HG03039 (cell line): ENCODE results near the gene CCS.
"Not testable (repeated sequence)": the region's sequence is repeated elsewhere in the genome, so short reads cannot be mapped to it uniquely, and the experiment has no call there.

Experiments
- ATAC-seq: cut with Tn5 transposase; IDR thresholded peaks from one replicate; pipeline ENCODE4 v1.9.1; 2021; ENCODE audit warnings: mild to moderate bottlenecking, moderate library complexity; ENCODE audit not compliant: unreplicated experiment

Gene CCS

GRCh38 chr11:66589996-66590675 is 2.8 kb upstream of the CCS start:
- ATAC-seq: no peak

GRCh38 chr11:66591175-66591574 is 1.8 kb upstream of the CCS start:
- no peak for ATAC-seq

GRCh38 chr11:66593303-66593635 is 284 bp downstream of the CCS start:
- ATAC-seq: peak; percentile 29

GRCh38 chr11:66593650-66594049 is 665 bp downstream of the CCS start:
- no peak for ATAC-seq

DNA sequence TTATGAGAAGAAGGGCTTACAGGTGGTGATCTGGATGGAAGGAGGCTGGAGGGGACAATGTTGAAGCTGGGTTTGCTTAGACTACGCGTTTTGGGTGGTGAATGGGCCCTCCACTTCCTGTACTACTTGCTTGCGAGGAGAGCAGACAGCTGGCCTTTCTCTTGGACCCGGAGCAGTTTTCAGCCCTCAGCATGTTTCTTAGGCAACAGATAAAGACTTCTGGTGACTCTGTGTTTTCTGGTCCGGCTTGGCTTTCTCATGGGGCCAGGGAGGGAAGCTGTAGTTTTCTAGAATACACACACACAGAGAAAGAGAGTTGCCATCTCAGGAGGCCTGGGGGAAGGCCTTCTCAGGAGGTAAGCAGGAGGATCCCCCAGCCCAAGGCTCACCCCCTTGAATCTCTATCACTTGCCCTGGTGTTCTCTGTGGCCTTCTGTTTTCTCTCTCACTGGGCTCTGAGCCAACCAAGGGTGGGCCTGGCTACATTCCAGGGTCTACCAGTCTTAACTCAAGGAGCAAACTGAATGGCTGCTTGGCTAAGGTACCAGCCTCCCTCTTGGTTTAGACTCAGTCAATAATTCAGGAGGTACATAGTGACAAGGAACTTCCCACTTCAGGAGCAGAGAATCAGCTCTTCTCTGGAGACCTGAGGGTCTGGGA is 2.4 kb downstream of the CCS start:
- no peak for ATAC-seq

- ATAC-seq: no peak
Observed at GRCh38 chr11:66598993-66599392, 6.0 kb downstream of the CCS start.

DNA sequence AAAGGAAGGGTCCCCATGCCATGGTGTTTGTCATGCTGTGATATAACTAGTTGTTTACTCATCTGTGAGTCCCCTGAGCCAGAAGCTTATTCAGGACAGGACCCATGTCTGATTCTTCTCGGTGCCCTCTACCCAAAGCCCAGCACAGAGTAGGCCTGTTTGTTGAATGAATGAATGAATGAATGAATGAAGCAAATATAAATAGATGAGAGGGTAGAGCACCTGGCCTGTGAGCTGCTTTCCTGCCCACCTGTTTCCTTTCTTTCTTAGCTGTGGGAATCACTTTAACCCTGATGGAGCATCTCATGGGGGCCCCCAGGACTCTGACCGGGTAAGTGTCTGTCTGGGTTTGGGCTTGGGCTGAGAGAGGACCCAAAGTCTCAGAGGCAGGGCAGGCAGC is 7.2 kb downstream of the CCS start:
- no peak for ATAC-seq

DNA sequence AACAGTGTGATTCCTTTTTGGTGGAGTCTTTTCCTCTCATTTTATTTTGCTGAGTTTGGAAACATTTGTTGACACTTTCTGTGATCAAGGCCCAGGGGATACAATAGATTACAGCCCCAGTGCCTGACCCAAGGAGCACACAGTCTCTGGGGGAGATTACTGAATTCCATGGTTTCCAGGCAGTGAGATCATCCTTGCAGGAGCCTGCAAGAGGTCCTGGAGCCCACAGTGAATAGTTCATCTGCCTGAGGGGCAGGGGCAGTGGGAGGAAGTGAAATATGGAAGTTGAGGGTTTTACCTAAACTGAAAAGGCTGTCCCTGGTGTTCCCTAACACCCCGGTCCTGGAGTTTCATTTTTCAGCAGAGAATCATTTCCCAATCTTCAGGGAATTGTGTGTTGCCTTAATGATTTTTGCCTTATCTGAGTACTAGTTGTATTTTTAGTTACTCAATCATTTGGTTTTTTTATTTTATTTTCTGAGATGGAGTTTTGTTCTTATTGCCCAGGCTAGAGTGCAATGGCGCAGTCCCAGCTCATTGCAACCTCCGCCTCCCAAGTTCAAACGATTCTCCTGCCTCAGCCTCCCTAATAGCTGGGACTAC is 7.7 kb downstream of the CCS start:
- ATAC-seq: no peak

DNA sequence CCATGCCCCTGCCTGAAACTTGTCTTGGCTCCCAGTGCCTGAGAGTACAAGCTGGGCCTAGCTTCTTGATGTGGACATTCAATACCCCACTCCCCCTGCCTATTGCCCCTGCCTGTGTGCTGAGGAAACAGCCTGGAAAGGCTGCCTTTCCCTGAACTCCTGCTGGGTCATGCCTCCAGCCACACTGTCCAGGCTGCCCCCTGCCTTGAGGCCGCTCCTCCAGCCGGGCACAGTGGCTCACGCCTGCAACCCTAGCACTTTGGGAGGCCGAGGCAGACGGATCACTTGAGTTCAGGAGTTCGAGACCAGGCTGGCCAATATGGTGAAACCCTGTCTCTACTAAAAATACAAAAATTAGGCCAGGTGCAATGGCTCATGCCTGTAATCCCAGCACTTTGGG is 10.1 kb downstream of the CCS start:
- no peak for ATAC-seq

DNA sequence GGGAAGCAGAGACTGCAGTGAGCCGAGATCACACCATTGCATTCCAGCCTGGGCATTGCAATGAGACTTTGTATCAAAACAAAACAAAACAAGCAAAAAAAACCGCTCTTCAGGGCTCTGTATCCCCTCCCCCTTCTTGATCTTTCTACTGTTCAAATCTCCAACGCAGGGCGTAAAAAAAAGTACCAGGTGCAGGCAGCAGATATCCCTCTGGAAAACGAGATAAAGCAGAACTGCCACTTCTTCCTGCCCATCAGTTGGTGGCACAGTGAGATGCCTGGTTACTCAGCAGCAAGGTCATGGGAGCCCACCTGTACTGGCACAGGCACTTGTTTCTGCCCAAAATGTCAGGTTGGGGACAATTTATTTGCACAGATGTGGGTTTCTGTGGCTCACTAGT is 11.2 kb downstream of the CCS start:
- no peak for ATAC-seq

DNA sequence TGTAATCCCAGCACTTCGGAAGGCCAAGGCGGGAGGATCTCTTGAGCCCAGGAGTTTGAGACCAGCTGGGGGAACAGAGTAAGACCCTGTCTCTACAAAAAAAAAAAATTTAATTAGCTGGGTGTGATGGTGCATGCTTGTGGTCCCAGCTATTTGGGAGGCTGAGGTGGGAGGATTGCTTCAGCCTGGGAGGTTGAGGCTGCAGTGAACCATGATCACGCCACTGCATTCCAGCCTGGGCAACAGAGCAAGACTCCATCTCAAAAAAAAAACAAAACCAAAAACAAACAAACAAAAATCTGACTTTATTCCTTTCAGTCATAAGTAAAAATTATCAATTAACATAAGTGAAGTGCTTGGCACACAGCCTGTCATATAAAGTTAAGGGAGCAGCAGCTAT is 13.6 kb downstream of the CCS start:
- ATAC-seq: not testable (repeated sequence)

DNA sequence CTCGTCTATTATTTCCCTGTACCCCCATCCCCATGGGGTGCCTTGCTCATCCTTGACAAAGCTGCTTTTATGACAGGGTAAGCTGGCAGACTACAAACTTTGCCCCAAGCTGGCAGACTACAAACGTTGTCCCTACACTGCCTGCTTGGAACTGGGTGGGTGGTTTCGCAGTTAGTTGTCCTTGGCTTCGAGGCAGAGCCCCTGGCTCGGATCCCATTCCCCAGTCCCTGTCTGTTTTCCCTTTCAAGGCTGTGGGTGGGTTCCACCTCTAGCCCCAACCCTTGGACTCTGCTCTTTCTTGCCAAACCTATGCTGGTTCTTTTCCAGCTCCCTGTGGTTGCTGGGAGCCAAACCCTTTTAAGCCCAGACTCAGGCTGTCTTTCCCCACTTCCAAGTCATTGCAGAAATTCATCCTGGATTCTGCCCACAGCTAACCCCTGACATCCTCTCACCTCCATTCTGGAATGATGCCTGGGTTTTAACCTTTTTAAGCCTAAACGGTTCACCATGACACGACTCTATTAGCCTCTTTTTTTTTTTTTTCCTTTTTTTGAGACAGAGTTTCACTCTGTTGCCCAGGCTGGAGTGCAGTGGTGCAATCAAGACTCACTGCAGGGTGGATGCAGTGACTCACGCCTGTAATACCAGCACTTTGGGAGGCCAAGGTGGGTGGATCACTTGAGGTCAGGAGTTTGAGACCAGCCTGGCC is 14.3 kb downstream of the CCS start:
- ATAC-seq: no peak

- no peak for ATAC-seq
Observed at GRCh38 chr11:66609721-66610617, 17.0 kb downstream of the CCS start.

GRCh38 chr11:66612458-66612857 is 19.5 kb downstream of the CCS start:
- no peak for ATAC-seq

GRCh38 chr11:66614073-66614472 is 21.1 kb downstream of the CCS start:
- no peak for ATAC-seq

DNA sequence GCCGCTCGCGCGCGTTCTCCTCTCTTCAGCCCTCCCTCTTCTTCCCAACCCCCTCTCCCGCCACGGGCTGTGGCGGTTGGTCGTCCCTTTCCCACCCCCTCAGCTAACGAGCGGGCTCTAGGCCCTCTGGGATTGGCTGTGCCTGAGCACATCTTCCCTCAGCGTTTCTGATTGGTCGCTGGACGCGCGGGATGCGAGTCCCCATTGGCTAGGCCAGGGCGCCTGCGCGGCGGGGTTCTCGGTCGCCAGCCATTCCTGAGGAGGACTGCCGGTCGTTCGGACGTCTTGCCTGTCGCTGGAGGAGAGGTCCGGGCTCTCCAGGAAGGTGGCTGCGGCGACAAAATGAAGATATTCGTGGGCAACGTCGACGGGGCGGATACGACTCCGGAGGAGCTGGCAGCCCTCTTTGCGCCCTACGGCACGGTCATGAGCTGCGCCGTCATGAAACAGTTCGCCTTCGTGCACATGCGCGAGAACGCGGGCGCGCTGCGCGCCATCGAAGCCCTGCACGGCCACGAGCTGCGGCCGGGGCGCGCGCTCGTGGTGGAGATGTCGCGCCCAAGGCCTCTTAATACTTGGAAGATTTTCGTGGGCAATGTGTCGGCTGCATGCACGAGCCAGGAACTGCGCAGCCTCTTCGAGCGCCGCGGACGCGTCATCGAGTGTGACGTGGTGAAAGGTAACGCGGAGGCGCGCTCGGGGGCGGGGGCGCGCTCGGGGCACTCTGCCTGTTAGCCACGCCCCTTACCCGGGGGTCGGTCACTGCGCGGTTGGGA is 23.6 kb downstream of the CCS start, which contains the start of gene RBM14:
Gene RBM14 (plus strand): TSS at position 252 of the 776 bp plus-strand sequence. CDS start 91 bp downstream, at position 343.
- peak; percentile 84 for ATAC-seq

GRCh38 chr11:66617155-66617834 is 24.3 kb downstream of the CCS start:
- ATAC-seq: peak; percentile 13

GRCh38 chr11:66619080-66619554 is 26.1 kb downstream of the CCS start:
- no peak for ATAC-seq

GRCh38 chr11:66624450-66624849 is 31.5 kb downstream of the CCS start:
- ATAC-seq: no peak
